ENCODE results near the gene IFT57.
A peak's percentile ranks its signal among the peaks of the same experiment; 100 is the strongest.

IFT57 gene

DNA sequence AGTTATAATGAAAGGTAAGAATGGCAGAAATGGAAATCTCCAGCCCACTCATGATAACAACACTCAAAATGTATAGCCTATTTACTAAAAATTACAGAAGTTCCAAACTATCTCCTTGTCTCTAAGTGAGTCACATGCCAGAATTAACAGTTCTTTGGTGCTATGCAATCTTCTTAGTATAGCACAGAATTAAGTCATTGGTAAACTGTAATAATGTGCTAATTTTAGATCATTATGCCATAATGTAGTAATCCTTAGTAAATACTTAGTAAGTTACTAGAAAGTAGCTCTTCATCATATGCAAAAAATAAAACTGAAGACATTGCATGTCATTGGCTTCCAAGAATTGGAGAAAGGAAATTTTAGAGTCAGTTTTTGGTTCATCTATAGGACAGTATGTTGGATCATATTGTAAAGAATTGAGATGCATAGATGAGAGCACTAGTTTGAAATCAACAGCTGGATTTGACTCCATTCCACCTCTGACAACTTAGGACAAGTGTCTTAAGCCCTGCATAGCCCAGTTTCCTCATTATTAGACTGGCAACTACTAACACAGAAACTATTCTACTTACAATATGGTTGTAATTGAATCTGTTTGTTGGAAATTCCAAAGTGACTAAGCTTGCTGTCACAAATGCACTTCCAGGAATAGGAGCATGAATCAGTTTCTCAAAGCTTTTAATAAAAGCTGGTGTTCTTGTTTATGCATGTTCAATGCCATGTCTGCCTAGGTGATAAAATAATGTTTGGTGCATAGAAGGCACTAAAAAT is 91.3 kb downstream of the IFT57 start:
- Histone ChIP-seq H3K4me3 (ENCODE audit: low read depth, low read length) (no peak overlapping the region), H3K36me3 (ENCODE audit: control insufficient read depth in 2 of 2, insufficient read depth in 1 of 2, low read length in 2 of 2) (no peaks in the 10 kb centered on the region), H3K4me1 (ENCODE audit: control insufficient read depth, insufficient read depth, low read length) (no peaks in the 10 kb centered on the region), H3K27ac (ENCODE audit: extremely low read depth, low read depth, low read length) (no peak overlapping the region), H3K9me3 (ENCODE audit: control insufficient read depth, insufficient read depth, low read depth, low read length) (no peaks in the 10 kb centered on the region)
- ChIA-PET POLR2A (no interaction called here), CTCF (interaction anchor here (0.6 to 0.7 kb wide), 3 partner anchors 123 to 347 kb away, joined by 3 read pairs; no protein-coding TSS in a partner anchor)
- TF ChIP-seq KLF16 (tag by site-specific recombination; IDR thresholded peaks at IDR 0.05) (no peak), ZNF629 (tag by site-specific recombination; IDR thresholded peaks at IDR 0.05) (0 out of 2 replicates have a peak, but pooled peaks have one; percentile 11), ZNF214 (tag by site-specific recombination; IDR thresholded peaks at IDR 0.05; ENCODE audit: borderline replicate concordance) (no peak), ZNF624 (tag by site-specific recombination; IDR thresholded peaks at IDR 0.05) (no peak), ZNF133 (tag by site-specific recombination; IDR thresholded peaks at IDR 0.05) (no peak), ZBTB17 (tag by site-specific recombination; IDR thresholded peaks at IDR 0.05) (no peak), ZNF366 (tag by site-specific recombination; conservative IDR thresholded peaks at IDR 0.05) (peak; percentile 52; the same call in 1 of the 2 replicates), ZNF514 (tag by site-specific recombination; IDR thresholded peaks at IDR 0.05) (no peak), ZNF549 (tag by site-specific recombination; IDR thresholded peaks at IDR 0.05) (no peak), ZNF660 (tag by site-specific recombination; IDR thresholded peaks at IDR 0.05) (0 out of 2 replicates have a peak, but pooled peaks have one; percentile 36), ZNF560 (tag by site-specific recombination; IDR thresholded peaks at IDR 0.05; ENCODE audit: borderline replicate concordance) (no peak), YY2 (tag by site-specific recombination; IDR thresholded peaks at IDR 0.05) (no peak), ZNF701 (tag by site-specific recombination; IDR thresholded peaks at IDR 0.05) (no peak), RBAK (tag by site-specific recombination; IDR thresholded peaks at IDR 0.05) (no peak)
- TF ChIP-seq, protein P1, sequence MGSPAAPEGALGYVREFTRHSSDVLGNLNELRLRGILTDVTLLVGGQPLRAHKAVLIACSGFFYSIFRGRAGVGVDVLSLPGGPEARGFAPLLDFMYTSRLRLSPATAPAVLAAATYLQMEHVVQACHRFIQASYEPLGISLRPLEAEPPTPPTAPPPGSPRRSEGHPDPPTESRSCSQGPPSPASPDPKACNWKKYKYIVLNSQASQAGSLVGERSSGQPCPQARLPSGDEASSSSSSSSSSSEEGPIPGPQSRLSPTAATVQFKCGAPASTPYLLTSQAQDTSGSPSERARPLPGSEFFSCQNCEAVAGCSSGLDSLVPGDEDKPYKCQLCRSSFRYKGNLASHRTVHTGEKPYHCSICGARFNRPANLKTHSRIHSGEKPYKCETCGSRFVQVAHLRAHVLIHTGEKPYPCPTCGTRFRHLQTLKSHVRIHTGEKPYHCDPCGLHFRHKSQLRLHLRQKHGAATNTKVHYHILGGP (tag by site-specific recombination; IDR thresholded peaks at IDR 0.05) = peak; percentile 59; the same call in 1 of the 2 replicates
- TF ChIP-seq, protein P2, sequence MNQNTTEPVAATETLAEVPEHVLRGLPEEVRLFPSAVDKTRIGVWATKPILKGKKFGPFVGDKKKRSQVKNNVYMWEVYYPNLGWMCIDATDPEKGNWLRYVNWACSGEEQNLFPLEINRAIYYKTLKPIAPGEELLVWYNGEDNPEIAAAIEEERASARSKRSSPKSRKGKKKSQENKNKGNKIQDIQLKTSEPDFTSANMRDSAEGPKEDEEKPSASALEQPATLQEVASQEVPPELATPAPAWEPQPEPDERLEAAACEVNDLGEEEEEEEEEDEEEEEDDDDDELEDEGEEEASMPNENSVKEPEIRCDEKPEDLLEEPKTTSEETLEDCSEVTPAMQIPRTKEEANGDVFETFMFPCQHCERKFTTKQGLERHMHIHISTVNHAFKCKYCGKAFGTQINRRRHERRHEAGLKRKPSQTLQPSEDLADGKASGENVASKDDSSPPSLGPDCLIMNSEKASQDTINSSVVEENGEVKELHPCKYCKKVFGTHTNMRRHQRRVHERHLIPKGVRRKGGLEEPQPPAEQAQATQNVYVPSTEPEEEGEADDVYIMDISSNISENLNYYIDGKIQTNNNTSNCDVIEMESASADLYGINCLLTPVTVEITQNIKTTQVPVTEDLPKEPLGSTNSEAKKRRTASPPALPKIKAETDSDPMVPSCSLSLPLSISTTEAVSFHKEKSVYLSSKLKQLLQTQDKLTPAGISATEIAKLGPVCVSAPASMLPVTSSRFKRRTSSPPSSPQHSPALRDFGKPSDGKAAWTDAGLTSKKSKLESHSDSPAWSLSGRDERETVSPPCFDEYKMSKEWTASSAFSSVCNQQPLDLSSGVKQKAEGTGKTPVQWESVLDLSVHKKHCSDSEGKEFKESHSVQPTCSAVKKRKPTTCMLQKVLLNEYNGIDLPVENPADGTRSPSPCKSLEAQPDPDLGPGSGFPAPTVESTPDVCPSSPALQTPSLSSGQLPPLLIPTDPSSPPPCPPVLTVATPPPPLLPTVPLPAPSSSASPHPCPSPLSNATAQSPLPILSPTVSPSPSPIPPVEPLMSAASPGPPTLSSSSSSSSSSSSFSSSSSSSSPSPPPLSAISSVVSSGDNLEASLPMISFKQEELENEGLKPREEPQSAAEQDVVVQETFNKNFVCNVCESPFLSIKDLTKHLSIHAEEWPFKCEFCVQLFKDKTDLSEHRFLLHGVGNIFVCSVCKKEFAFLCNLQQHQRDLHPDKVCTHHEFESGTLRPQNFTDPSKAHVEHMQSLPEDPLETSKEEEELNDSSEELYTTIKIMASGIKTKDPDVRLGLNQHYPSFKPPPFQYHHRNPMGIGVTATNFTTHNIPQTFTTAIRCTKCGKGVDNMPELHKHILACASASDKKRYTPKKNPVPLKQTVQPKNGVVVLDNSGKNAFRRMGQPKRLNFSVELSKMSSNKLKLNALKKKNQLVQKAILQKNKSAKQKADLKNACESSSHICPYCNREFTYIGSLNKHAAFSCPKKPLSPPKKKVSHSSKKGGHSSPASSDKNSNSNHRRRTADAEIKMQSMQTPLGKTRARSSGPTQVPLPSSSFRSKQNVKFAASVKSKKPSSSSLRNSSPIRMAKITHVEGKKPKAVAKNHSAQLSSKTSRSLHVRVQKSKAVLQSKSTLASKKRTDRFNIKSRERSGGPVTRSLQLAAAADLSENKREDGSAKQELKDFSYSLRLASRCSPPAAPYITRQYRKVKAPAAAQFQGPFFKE (tag by site-specific recombination; IDR thresholded peaks at IDR 0.05; ENCODE audit: borderline replicate concordance) = no peak
- TF ChIP-seq, protein P3, sequence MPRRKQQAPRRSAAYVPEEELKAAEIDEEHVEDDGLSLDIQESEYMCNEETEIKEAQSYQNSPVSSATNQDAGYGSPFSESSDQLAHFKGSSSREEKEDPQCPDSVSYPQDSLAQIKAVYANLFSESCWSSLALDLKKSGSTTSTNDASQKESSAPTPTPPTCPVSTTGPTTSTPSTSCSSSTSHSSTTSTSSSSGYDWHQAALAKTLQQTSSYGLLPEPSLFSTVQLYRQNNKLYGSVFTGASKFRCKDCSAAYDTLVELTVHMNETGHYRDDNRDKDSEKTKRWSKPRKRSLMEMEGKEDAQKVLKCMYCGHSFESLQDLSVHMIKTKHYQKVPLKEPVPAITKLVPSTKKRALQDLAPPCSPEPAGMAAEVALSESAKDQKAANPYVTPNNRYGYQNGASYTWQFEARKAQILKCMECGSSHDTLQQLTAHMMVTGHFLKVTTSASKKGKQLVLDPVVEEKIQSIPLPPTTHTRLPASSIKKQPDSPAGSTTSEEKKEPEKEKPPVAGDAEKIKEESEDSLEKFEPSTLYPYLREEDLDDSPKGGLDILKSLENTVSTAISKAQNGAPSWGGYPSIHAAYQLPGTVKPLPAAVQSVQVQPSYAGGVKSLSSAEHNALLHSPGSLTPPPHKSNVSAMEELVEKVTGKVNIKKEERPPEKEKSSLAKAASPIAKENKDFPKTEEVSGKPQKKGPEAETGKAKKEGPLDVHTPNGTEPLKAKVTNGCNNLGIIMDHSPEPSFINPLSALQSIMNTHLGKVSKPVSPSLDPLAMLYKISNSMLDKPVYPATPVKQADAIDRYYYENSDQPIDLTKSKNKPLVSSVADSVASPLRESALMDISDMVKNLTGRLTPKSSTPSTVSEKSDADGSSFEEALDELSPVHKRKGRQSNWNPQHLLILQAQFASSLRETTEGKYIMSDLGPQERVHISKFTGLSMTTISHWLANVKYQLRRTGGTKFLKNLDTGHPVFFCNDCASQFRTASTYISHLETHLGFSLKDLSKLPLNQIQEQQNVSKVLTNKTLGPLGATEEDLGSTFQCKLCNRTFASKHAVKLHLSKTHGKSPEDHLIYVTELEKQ (tag by site-specific recombination; IDR thresholded peaks at IDR 0.05; ENCODE audit: borderline replicate concordance) = no peak

Data from HEK293 (cell line).